Lower leg skin (tissue), 3 donors: ENCODE measurements around the gene WNK2.

Experiments
- POLR2A ChIP-seq, 2 donors: fragments of 450-650 bp; IDR thresholded peaks; one replicate each; pipeline ENCODE4 v1.6.1; 2016 to 2017; ENCODE audit warnings: antibody characterized with exemption in 2 of 2, mild to moderate bottlenecking in 1 of 2, moderate library complexity in 1 of 2
- TF ChIP-seq, protein P1 (sequence below), 3 donors: fragments of 450-650 bp; IDR thresholded peaks; one replicate each; pipeline ENCODE4 v1.5.1; 2016; ENCODE audit warnings: antibody characterized with exemption in 3 of 3, mild to moderate bottlenecking in 3 of 3, moderate library complexity in 2 of 3

GRCh38 chr9:93252116-93252780 lies 68.3 kb downstream of the WNK2 start:
- no peak for TF ChIP-seq POLR2A (IDR thresholded peaks at IDR 0.05)
- TF ChIP-seq, protein P1, sequence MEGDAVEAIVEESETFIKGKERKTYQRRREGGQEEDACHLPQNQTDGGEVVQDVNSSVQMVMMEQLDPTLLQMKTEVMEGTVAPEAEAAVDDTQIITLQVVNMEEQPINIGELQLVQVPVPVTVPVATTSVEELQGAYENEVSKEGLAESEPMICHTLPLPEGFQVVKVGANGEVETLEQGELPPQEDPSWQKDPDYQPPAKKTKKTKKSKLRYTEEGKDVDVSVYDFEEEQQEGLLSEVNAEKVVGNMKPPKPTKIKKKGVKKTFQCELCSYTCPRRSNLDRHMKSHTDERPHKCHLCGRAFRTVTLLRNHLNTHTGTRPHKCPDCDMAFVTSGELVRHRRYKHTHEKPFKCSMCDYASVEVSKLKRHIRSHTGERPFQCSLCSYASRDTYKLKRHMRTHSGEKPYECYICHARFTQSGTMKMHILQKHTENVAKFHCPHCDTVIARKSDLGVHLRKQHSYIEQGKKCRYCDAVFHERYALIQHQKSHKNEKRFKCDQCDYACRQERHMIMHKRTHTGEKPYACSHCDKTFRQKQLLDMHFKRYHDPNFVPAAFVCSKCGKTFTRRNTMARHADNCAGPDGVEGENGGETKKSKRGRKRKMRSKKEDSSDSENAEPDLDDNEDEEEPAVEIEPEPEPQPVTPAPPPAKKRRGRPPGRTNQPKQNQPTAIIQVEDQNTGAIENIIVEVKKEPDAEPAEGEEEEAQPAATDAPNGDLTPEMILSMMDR (IDR thresholded peaks at IDR 0.05) = no peak
